Activated T-helper 1 cell treated with anti-CD3 and anti-CD28 coated beads, Interleukin-12 subunit alpha, Interleukin-12 subunit beta, Interleukin-2, Interleukin-4 antibody, amounts not matched to agents 30 ng/mL and 10 ng/mL and 1 ng/mL, durations not matched to agents 14 hours and 24 hours and 36 hours (primary cell): ENCODE results near the gene TNC. TPM values are rescaled to one million over a fixed set of nuclear protein-coding genes. Genes with fewer than 3 reads are reported as not detected.
"Not testable (repeated sequence)": the region's sequence is repeated elsewhere in the genome, so short reads cannot be mapped to it uniquely, and the experiment has no call there.

Experiments used
- DNase-seq: peaks from one replicate; pipeline ENCODE4 v3.0.0; 2021; ENCODE audit warnings: low spot score
- H3K27ac Mint-ChIP-seq: one replicate; pipeline ENCODE4 v1.8.0; 2021; ENCODE audit warnings: mild to moderate bottlenecking, mixed read lengths
- H3K27me3 Mint-ChIP-seq: one replicate; pipeline ENCODE4 v1.8.0; 2022; ENCODE audit warnings: mild to moderate bottlenecking, moderate library complexity, mixed read lengths; ENCODE audit not compliant: insufficient read depth
- H3K36me3 Mint-ChIP-seq: one replicate; pipeline ENCODE4 v1.8.0; 2021; ENCODE audit warnings: low read depth, mixed read lengths
- H3K4me1 Mint-ChIP-seq: one replicate; pipeline ENCODE4 v1.8.0; 2021; ENCODE audit warnings: low read depth, mixed read lengths
- H3K4me3 Mint-ChIP-seq: one replicate; pipeline ENCODE4 v1.8.0; 2021; ENCODE audit warnings: mild to moderate bottlenecking, moderate library complexity, mixed read lengths
- H3K9me3 Mint-ChIP-seq: one replicate; pipeline ENCODE4 v1.8.0; 2021; ENCODE audit warnings: mixed read lengths
- intact Hi-C: fragments of 100-400 bp; cut with micrococcal nuclease; formaldehyde crosslinking; loops from one replicate; pipeline ENCODE4 v1.15.1; 2024
- total RNA-seq: library from RNA; stranded (reverse); gene quantifications from 2 replicates; pipeline ENCODE4 v1.2.3, GENCODE V29; 2022

TNC gene
- total RNA-seq, 1 donor from 2014 or later, result 0.60 TPM

GRCh38 chr9:115130176-115130575 is 12.2 kb upstream of the TNC start:
- peaks cover 13% of the 10 kb centered on the region for H3K27me3 Mint-ChIP-seq
- H3K36me3 Mint-ChIP-seq, result no peaks in the 10 kb centered on the region
- H3K4me3 Mint-ChIP-seq, result no peak overlapping the region
- H3K4me1 Mint-ChIP-seq, result no peaks in the 10 kb centered on the region
- H3K9me3 Mint-ChIP-seq, result peaks cover 5% of the 10 kb centered on the region
- intact Hi-C loops, result no loop called here
- DNase-seq, result no peak
- no peak overlapping the region for H3K27ac Mint-ChIP-seq

- H3K4me1 Mint-ChIP-seq, intact Hi-C loops, H3K9me3 Mint-ChIP-seq, H3K36me3 Mint-ChIP-seq, H3K27me3 Mint-ChIP-seq, H3K4me3 Mint-ChIP-seq, H3K27ac Mint-ChIP-seq, DNase-seq: not testable (repeated sequence)
These were observed 10.8 kb upstream of the TNC start for GRCh38 chr9:115128726-115129125.

GRCh38 chr9:115127191-115127817 is 9.3 kb upstream of the TNC start:
- intact Hi-C loops, result no loop called here
- no peak overlapping the region for H3K4me3 Mint-ChIP-seq
- H3K36me3 Mint-ChIP-seq, result no peaks in the 10 kb centered on the region
- DNase-seq, result no peak
- H3K9me3 Mint-ChIP-seq, result peaks cover 6% of the 10 kb centered on the region
- no peak overlapping the region for H3K27ac Mint-ChIP-seq
- peaks cover 12% of the 10 kb centered on the region for H3K27me3 Mint-ChIP-seq
- no peaks in the 10 kb centered on the region for H3K4me1 Mint-ChIP-seq

GRCh38 chr9:115126404-115126803 is 8.4 kb upstream of the TNC start:
- peaks cover 3% of the 10 kb centered on the region for H3K4me1 Mint-ChIP-seq
- DNase-seq, result no peak
- peaks cover 6% of the 10 kb centered on the region for H3K9me3 Mint-ChIP-seq
- no peaks in the 10 kb centered on the region for H3K36me3 Mint-ChIP-seq
- no peak overlapping the region for H3K4me3 Mint-ChIP-seq
- no peak overlapping the region for H3K27ac Mint-ChIP-seq
- H3K27me3 Mint-ChIP-seq, result peaks cover 12% of the 10 kb centered on the region
- intact Hi-C loops, result no loop called here

- Mint-ChIP-seq H3K27ac (no peak overlapping the region), H3K4me3 (no peak overlapping the region), H3K4me1 (peaks cover 10% of the 10 kb centered on the region), H3K27me3 (peaks cover 30% of the 10 kb centered on the region), H3K9me3 (peaks cover 6% of the 10 kb centered on the region), H3K36me3 (no peaks in the 10 kb centered on the region)
- DNase-seq, result no peak
- intact Hi-C loops, result no loop called here
These were observed 5.0 kb upstream of the TNC start for GRCh38 chr9:115122937-115123336.

GRCh38 chr9:115121181-115121580 is 3.2 kb upstream of the TNC start:
- H3K4me3 Mint-ChIP-seq, result no peak overlapping the region
- peaks cover 6% of the 10 kb centered on the region for H3K9me3 Mint-ChIP-seq
- H3K36me3 Mint-ChIP-seq, result no peaks in the 10 kb centered on the region
- peaks cover 10% of the 10 kb centered on the region for H3K4me1 Mint-ChIP-seq
- H3K27me3 Mint-ChIP-seq, result peaks cover 47% of the 10 kb centered on the region
- DNase-seq, result no peak
- intact Hi-C loops, result no loop called here
- H3K27ac Mint-ChIP-seq, result no peak overlapping the region

- Mint-ChIP-seq H3K4me1 (peaks cover 10% of the 10 kb centered on the region), H3K4me3 (no peak overlapping the region), H3K27me3 (peaks cover 58% of the 10 kb centered on the region), H3K9me3 (no peaks in the 10 kb centered on the region), H3K27ac (no peak overlapping the region), H3K36me3 (no peaks in the 10 kb centered on the region)
- intact Hi-C loops, result no loop called here
- no peak for DNase-seq
These were observed 892 bp upstream of the TNC start for GRCh38 chr9:115118879-115119218.

GRCh38 chr9:115116421-115117284 is 1.3 kb downstream of the TNC start:
- Mint-ChIP-seq H3K4me1 (peaks cover 9% of the 10 kb centered on the region), H3K36me3 (no peaks in the 10 kb centered on the region), H3K27ac (no peak overlapping the region), H3K9me3 (no peaks in the 10 kb centered on the region), H3K27me3 (peaks cover 68% of the 10 kb centered on the region), H3K4me3 (no peak overlapping the region)
- no peak for DNase-seq
- intact Hi-C loops, result no loop called here

GRCh38 chr9:115115924-115116323 is 2.0 kb downstream of the TNC start:
- intact Hi-C loops, result no loop called here
- Mint-ChIP-seq H3K9me3 (no peaks in the 10 kb centered on the region), H3K4me3 (no peak overlapping the region), H3K4me1 (peaks cover 2% of the 10 kb centered on the region), H3K27ac (no peak overlapping the region), H3K36me3 (no peaks in the 10 kb centered on the region), H3K27me3 (peaks cover 69% of the 10 kb centered on the region)
- DNase-seq, result no peak

- no peak overlapping the region for H3K4me3 Mint-ChIP-seq
- no peaks in the 10 kb centered on the region for H3K9me3 Mint-ChIP-seq
- H3K27me3 Mint-ChIP-seq, result peaks cover 69% of the 10 kb centered on the region
- intact Hi-C loops, result no loop called here
- no peaks in the 10 kb centered on the region for H3K4me1 Mint-ChIP-seq
- DNase-seq, result no peak
- no peaks in the 10 kb centered on the region for H3K36me3 Mint-ChIP-seq
- H3K27ac Mint-ChIP-seq, result no peak overlapping the region
These were observed 2.7 kb downstream of the TNC start for GRCh38 chr9:115115117-115115880.

GRCh38 chr9:115114546-115114945 is 3.4 kb downstream of the TNC start:
- Mint-ChIP-seq H3K9me3 (no peaks in the 10 kb centered on the region), H3K27ac (no peak overlapping the region), H3K4me3 (no peak overlapping the region), H3K27me3 (peaks cover 68% of the 10 kb centered on the region), H3K36me3 (no peaks in the 10 kb centered on the region), H3K4me1 (no peaks in the 10 kb centered on the region)
- intact Hi-C loops, result no loop called here
- no peak for DNase-seq

- DNase-seq, result no peak
- Mint-ChIP-seq H3K4me1 (no peaks in the 10 kb centered on the region), H3K4me3 (no peak overlapping the region), H3K27ac (no peak overlapping the region), H3K27me3 (peaks cover 64% of the 10 kb centered on the region), H3K36me3 (no peaks in the 10 kb centered on the region), H3K9me3 (no peaks in the 10 kb centered on the region)
- intact Hi-C loops, result no loop called here
These were observed 3.9 kb downstream of the TNC start for GRCh38 chr9:115114084-115114483.

- Mint-ChIP-seq H3K27me3 (peaks cover 43% of the 10 kb centered on the region), H3K36me3 (no peaks in the 10 kb centered on the region), H3K4me3 (no peak overlapping the region), H3K9me3 (no peaks in the 10 kb centered on the region), H3K27ac (no peak overlapping the region), H3K4me1 (peaks cover under 1% of the 10 kb centered on the region)
- DNase-seq, result no peak
- intact Hi-C loops, result no loop called here
These were observed 6.1 kb downstream of the TNC start for GRCh38 chr9:115111874-115112273.
